Endothelial cell of umbilical vein (primary cell): ENCODE measurements around the gene CCDC27. TPM values are rescaled to one million over a fixed set of nuclear protein-coding genes. Genes with fewer than 3 reads are reported as not detected.

Experiments used
- BruUV-seq: library from RNA; stranded (reverse); fragments of 400-500 nt; replicated peaks from 2 replicates; lab custom pipeline; 2021; lab: Mats Ljungman, UMichigan
- CTCF ChIA-PET: fragments of 300-600, 350-600 bp; sonication (Branson Sonifier 250); formaldehyde crosslinking; loops from one replicate; lab custom pipeline; 2021; ENCODE audit warnings: antibody characterized with exemption, inconsistent platforms; lab: Charles Lee
- POLR2A ChIA-PET: fragments of 300-600, 350-600 bp; sonication (Branson Sonifier 250); formaldehyde crosslinking; loops from one replicate; lab custom pipeline; 2021; ENCODE audit warnings: antibody characterized with exemption, inconsistent platforms; lab: Charles Lee
- DNase-seq: peaks from one replicate; pipeline ENCODE4 v3.0.0-alpha.2; 2011; ENCODE audit warnings: low read depth, low spot score
- FAIRE-seq: peaks from 2 replicates; lab custom pipeline; 2011; peaks lifted over from hg19 to GRCh38; lab: Jason Lieb, UNC
- H2AFZ ChIP-seq: 2 replicates; pipeline ENCODE4 v1.6.0; 2012; ENCODE audit warnings: low read depth, low read length, control low read depth, inconsistent platforms
- H3K27ac ChIP-seq: 2 replicates; pipeline ENCODE4 v1.5.1; 2011; ENCODE audit warnings: low read depth, mild to moderate bottlenecking, control low read depth, low read length, moderate library complexity; ENCODE audit not compliant: insufficient read depth
- H3K27me3 ChIP-seq, 2 experiments: 2 replicates each; pipeline versions ENCODE4 v1.6.0 to v1.6.1; 2011; ENCODE audit warnings: low read length in 2 of 2, mixed read lengths in 1 of 2; ENCODE audit not compliant: control insufficient read depth in 2 of 2, insufficient read depth in 2 of 2
- H3K36me3 ChIP-seq, 2 experiments: 2 replicates in 1 of 2; 3 replicates in 1 of 2; pipeline ENCODE4 v1.5.1; 2011; ENCODE audit warnings: low read length in 2 of 2, mild to moderate bottlenecking in 1 of 2, moderate library complexity in 1 of 2; ENCODE audit not compliant: control insufficient read depth in 2 of 2, insufficient read depth in 2 of 2; ENCODE audit errors: extremely low read depth in 1 of 2
- H3K4me1 ChIP-seq: 3 replicates; pipeline ENCODE4 v1.5.1; 2011; ENCODE audit warnings: mild to moderate bottlenecking, low read length; ENCODE audit not compliant: control insufficient read depth, insufficient read depth; ENCODE audit errors: extremely low read depth
- H3K4me2 ChIP-seq: 2 replicates; pipeline ENCODE4 v1.6.1; 2011; ENCODE audit warnings: low read length, control low read depth, mixed read lengths; ENCODE audit not compliant: insufficient read depth
- H3K4me3 ChIP-seq, 3 experiments: fragments of 200-600 bp in 1 of 3; sonication (generic), shearing (Covaris generic) in 1 of 3; replicated peaks in 1 of 3; 2 replicates each; pipeline ENCODE4 v1.5.1; 2011 to 2016; ENCODE audit warnings: control low read depth in 3 of 3, low read length in 3 of 3, mild to moderate bottlenecking in 2 of 3, inconsistent platforms in 1 of 3, low read depth in 1 of 3, moderate library complexity in 1 of 3; ENCODE audit not compliant: insufficient read depth in 1 of 3
- H3K79me2 ChIP-seq: 2 replicates; pipeline ENCODE4 v1.6.0; 2012; ENCODE audit warnings: low read length, inconsistent platforms; ENCODE audit not compliant: control insufficient read depth, insufficient read depth
- H3K9ac ChIP-seq: replicated peaks from 2 replicates; pipeline ENCODE3; 2011; ENCODE audit warnings: low read length, control low read depth; ENCODE audit not compliant: insufficient read depth; ENCODE audit errors: extremely low read depth
- H3K9me1 ChIP-seq: replicated peaks from 3 replicates; pipeline ENCODE4 v1.6.0; 2011; ENCODE audit warnings: mild to moderate bottlenecking, low read length; ENCODE audit not compliant: control insufficient read depth, insufficient read depth; ENCODE audit errors: extremely low read depth
- H3K9me3 ChIP-seq: replicated peaks from 2 replicates; pipeline ENCODE4 v1.5.1; 2012; ENCODE audit warnings: low read length, inconsistent platforms; ENCODE audit not compliant: control insufficient read depth, insufficient read depth
- H4K20me1 ChIP-seq: replicated peaks from 2 replicates; pipeline ENCODE3; 2011; ENCODE audit warnings: mild to moderate bottlenecking, low read length; ENCODE audit not compliant: control insufficient read depth, insufficient read depth; ENCODE audit errors: extremely low read depth
- EZH2 ChIP-seq: IDR thresholded peaks from 2 replicates; pipeline ENCODE4 v1.6.1; 2012; ENCODE audit warnings: borderline replicate concordance, low read depth, mild to moderate bottlenecking, moderate library complexity, low read length, inconsistent platforms; ENCODE audit not compliant: severe bottlenecking
- FOS ChIP-seq: IDR thresholded peaks from 2 replicates; pipeline ENCODE4 v1.6.1; 2011; ENCODE audit warnings: mild to moderate bottlenecking, low read length, moderate library complexity, borderline replicate concordance; ENCODE audit not compliant: insufficient read depth
- GATA2 ChIP-seq: IDR thresholded peaks from 2 replicates; pipeline ENCODE4 v1.7.0; 2011; ENCODE audit warnings: low read depth, mild to moderate bottlenecking, moderate library complexity, mixed read lengths, low read length; ENCODE audit not compliant: insufficient read length, insufficient read depth
- JUN ChIP-seq: IDR thresholded peaks from 2 replicates; pipeline ENCODE4 v1.6.1; 2011; ENCODE audit warnings: borderline replicate concordance, low read depth; ENCODE audit not compliant: insufficient read length, insufficient read depth
- MYC ChIP-seq: IDR thresholded peaks from one replicate; pipeline ENCODE4 v1.6.1; 2011; ENCODE audit warnings: mild to moderate bottlenecking, low read depth, low read length
- POLR2A ChIP-seq: IDR thresholded peaks from 2 replicates; pipeline ENCODE4 v1.6.1; 2012; ENCODE audit warnings: low read depth, mild to moderate bottlenecking, control low read depth, low read length
- POLR2AphosphoS5 ChIP-seq: IDR thresholded peaks from 2 replicates; pipeline ENCODE4 v1.6.1; 2012; ENCODE audit warnings: low read depth, mild to moderate bottlenecking, control low read depth, low read length, moderate library complexity; ENCODE audit not compliant: insufficient read depth
- dilution Hi-C: fragments of 300-500 bp; cut with MboI; formaldehyde crosslinking; loops from one replicate; pipeline ENCODE4 v1.15.0; 2019; ENCODE audit warnings: low sequenced_read_pairs; ENCODE audit not compliant: extremely low pct_ligation_motif_present
- intact Hi-C: fragments of 100-400 bp; cut with micrococcal nuclease; formaldehyde crosslinking; loops from one replicate; pipeline ENCODE4 v1.10.0; 2022
- polyA plus RNA-seq, 4 experiments: library from polyadenylated mRNA; depleted of rRNA in 3 of 4; stranded (reverse) in 3 of 4; unstranded in 1 of 4; fragments of >200 nt; gene quantifications; 2 replicates each; pipeline versions ENCODE4 v1.2.1 to v1.2.3, GENCODE V29; 2011 to 2012; ENCODE audit warnings: missing spikeins in 1 of 4
- total RNA-seq: library from RNA; stranded (reverse); gene quantifications from 2 replicates; pipeline ENCODE4 v1.2.3, GENCODE V29; 2021
- TF ChIP-seq, protein P1 (sequence below), 2 donors: IDR thresholded peaks; 1 replicate in 1 of 2; 2 replicates in 1 of 2; pipeline ENCODE4 v1.5.1; 2011; ENCODE audit warnings: low read length in 2 of 2, mild to moderate bottlenecking in 2 of 2, moderate library complexity in 2 of 2, control low read depth in 1 of 2, inconsistent platforms in 1 of 2, low read depth in 1 of 2; ENCODE audit not compliant: insufficient read depth in 1 of 2; ENCODE audit errors: extremely low read depth in 1 of 2
- TF ChIP-seq, protein P2 (sequence below): IDR thresholded peaks from 2 replicates; pipeline ENCODE4 v1.6.1; 2011; ENCODE audit not compliant: insufficient read depth, insufficient read length

Gene CCDC27
- total and polyA plus RNA-seq, 2 donors (not counting 3 experiments of a cell fraction or from before 2014, with no cell fraction given): not detected

DNA sequence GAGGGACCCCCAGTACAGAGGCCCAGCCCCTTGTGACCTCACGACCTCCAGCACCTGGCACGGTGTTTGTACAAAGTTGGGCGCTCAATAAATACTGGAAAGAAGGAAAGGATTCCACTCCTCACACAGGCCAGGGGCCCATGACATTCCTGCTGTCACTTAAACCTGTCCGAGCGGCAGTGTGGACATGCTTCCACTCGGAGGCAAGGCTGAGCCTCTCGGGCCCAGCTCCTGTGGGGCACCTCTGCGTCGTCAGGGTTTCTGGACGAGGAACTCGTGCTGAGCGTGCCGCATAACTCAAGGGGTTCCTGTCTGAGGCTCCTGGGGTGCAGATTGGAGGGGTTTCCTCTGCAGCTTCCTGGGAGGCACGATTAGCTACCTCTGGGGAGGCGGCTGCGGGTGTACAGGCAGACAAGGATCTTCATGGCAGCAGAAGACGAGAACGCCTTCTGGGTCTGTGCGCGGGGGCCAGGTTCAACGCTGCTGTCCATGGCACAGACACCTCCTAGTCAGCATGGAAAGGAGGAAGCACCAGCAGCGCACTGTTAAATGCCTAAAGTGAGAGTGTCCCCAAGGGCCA lies 16.7 kb downstream of the CCDC27 start:
- dilution Hi-C loops: no loop called here
- POLR2A ChIA-PET: no interaction called here
- TF ChIP-seq EZH2 (no peak), POLR2AphosphoS5 (no peak), POLR2A (no peak), JUN (no peak), GATA2 (no peak), FOS (no peak), MYC (no peak)
- TF ChIP-seq, protein P1, sequence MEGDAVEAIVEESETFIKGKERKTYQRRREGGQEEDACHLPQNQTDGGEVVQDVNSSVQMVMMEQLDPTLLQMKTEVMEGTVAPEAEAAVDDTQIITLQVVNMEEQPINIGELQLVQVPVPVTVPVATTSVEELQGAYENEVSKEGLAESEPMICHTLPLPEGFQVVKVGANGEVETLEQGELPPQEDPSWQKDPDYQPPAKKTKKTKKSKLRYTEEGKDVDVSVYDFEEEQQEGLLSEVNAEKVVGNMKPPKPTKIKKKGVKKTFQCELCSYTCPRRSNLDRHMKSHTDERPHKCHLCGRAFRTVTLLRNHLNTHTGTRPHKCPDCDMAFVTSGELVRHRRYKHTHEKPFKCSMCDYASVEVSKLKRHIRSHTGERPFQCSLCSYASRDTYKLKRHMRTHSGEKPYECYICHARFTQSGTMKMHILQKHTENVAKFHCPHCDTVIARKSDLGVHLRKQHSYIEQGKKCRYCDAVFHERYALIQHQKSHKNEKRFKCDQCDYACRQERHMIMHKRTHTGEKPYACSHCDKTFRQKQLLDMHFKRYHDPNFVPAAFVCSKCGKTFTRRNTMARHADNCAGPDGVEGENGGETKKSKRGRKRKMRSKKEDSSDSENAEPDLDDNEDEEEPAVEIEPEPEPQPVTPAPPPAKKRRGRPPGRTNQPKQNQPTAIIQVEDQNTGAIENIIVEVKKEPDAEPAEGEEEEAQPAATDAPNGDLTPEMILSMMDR (IDR thresholded peaks at IDR 0.05; ENCODE audit: extremely low read depth in 1 of 2, insufficient read depth in 1 of 2, low read depth in 1 of 2, low read length in 2 of 2): no peak
- TF ChIP-seq, protein P2, sequence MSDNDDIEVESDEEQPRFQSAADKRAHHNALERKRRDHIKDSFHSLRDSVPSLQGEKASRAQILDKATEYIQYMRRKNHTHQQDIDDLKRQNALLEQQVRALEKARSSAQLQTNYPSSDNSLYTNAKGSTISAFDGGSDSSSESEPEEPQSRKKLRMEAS: no peak
- no peak for DNase-seq
- no peak for FAIRE-seq
- Histone ChIP-seq H3K4me3 (no peak overlapping the region), H2AFZ (no peak overlapping the region), H4K20me1 (no peaks in the 10 kb centered on the region), H3K4me2 (no peak overlapping the region), H3K4me1 (peaks cover 6% of the 10 kb centered on the region), H3K27me3 (no peaks in the 10 kb centered on the region), H3K9me3 (no peaks in the 10 kb centered on the region), H3K9ac (no peak overlapping the region), H3K9me1 (no peaks in the 10 kb centered on the region), H3K36me3 (no peaks in the 10 kb centered on the region), H3K79me2 (no peaks in the 10 kb centered on the region), H3K27ac (no peak overlapping the region)
- intact Hi-C loops: no loop called here
- CTCF ChIA-PET: interaction anchor here (2.1 kb wide), 1 partner anchor 44 kb away, joined by 6 read pairs; no protein-coding TSS in a partner anchor
- no TSS peak for BruUV-seq
